ENCODE results near the gene TEKT3. TPM values are rescaled to one million over a fixed set of nuclear protein-coding genes. Genes with fewer than 3 reads are reported as not detected.

TEKT3 gene
- total and polyA plus RNA-seq, 8 donors: 0.65 to 2.7 (median 0.92) TPM; not detected in 5

GRCh38 chr17:15278380-15278779 is 63.0 kb downstream of the TEKT3 start:
- DNase-seq: no peak
- Histone ChIP-seq H3K4me1 (peaks cover 0 to 2% (median 0%) of the 10 kb centered on the region in 4 donors), H3K27me3 (no peaks in the 10 kb centered on the region), H3K27ac (no peak overlapping the region), H3K4me3 (no peak overlapping the region), H3K36me3 (no peaks in the 10 kb centered on the region), H3K9me3 (peaks cover 0 to 4% (median 0%) of the 10 kb centered on the region in 4 donors)
- no peak for TF ChIP-seq POLR2AphosphoS5 (IDR thresholded peaks at IDR 0.05)
- no peak for TF ChIP-seq EP300 (IDR thresholded peaks at IDR 0.05)
- TF ChIP-seq POLR2A (IDR thresholded peaks at IDR 0.05): no peak
- TF ChIP-seq CTCF (IDR thresholded peaks at IDR 0.05): no peak
- 34 to 53% (median 42%) methylated on average over 6 of the region's 6 CpGs for WGBS, 5 donors
- intact Hi-C loops (cut with DNase I; ENCODE audit: low total_unique reads): no loop called here

- WGBS, 5 donors: 84 to 92% (median 87%) methylated on average over 3 of the region's 3 CpGs
- TF ChIP-seq CTCF (IDR thresholded peaks at IDR 0.05): no peak
- no peak for TF ChIP-seq EP300 (IDR thresholded peaks at IDR 0.05)
- no peak for TF ChIP-seq POLR2AphosphoS5 (IDR thresholded peaks at IDR 0.05)
- TF ChIP-seq POLR2A (IDR thresholded peaks at IDR 0.05): no peak
- Histone ChIP-seq H3K36me3 (no peaks in the 10 kb centered on the region), H3K4me1 (peaks cover 0 to 10% (median 6%) of the 10 kb centered on the region in 4 donors), H3K27me3 (no peaks in the 10 kb centered on the region), H3K4me3 (no peak overlapping the region), H3K27ac (peak overlapping the region in 2 of 5 donors; percentile 56 to 61), H3K9me3 (no peaks in the 10 kb centered on the region)
- DNase-seq: no peak
- intact Hi-C loops (cut with DNase I; ENCODE audit: low total_unique reads): no loop called here
These were observed 67.4 kb downstream of the TEKT3 start for GRCh38 chr17:15274017-15274416.

- no peak overlapping the region for H3K4me3 ChIP-seq
- H3K27me3 ChIP-seq: no peaks in the 10 kb centered on the region
- peak overlapping the region in 4 of 5 donors; percentile 27 to 61 (median 49) for H3K27ac ChIP-seq
- intact Hi-C loops (cut with DNase I; ENCODE audit: low total_unique reads): no loop called here
- no peaks in the 10 kb centered on the region for H3K9me3 ChIP-seq
- no peak for TF ChIP-seq EP300 (IDR thresholded peaks at IDR 0.05)
- peak in 1 of 3 donors; percentile 48 for TF ChIP-seq POLR2AphosphoS5 (IDR thresholded peaks at IDR 0.05)
- no peak for TF ChIP-seq CTCF (IDR thresholded peaks at IDR 0.05)
- TF ChIP-seq POLR2A (IDR thresholded peaks at IDR 0.05): no peak
- H3K36me3 ChIP-seq: no peaks in the 10 kb centered on the region
- no peak for DNase-seq
- WGBS, 5 donors: 63 to 76% (median 66%) methylated on average over 5 of the region's 5 CpGs
- peaks cover 0 to 11% (median 6%) of the 10 kb centered on the region in 4 donors for H3K4me1 ChIP-seq
These were observed 68.1 kb downstream of the TEKT3 start for GRCh38 chr17:15273141-15273793.

- Histone ChIP-seq H3K36me3 (no peaks in the 10 kb centered on the region), H3K27ac (peak overlapping the region in 1 of 5 donors; percentile 61), H3K4me3 (no peak overlapping the region), H3K9me3 (no peaks in the 10 kb centered on the region), H3K27me3 (no peaks in the 10 kb centered on the region), H3K4me1 (peaks cover 0 to 11% (median 6%) of the 10 kb centered on the region in 4 donors)
- DNase-seq: no peak
- TF ChIP-seq CTCF (IDR thresholded peaks at IDR 0.05) (no peak), POLR2A (IDR thresholded peaks at IDR 0.05) (no peak), EP300 (IDR thresholded peaks at IDR 0.05) (no peak), POLR2AphosphoS5 (IDR thresholded peaks at IDR 0.05) (no peak)
- 82 to 88% (median 87%) methylated on average over 6 of the region's 6 CpGs for WGBS, 5 donors
- intact Hi-C loops (cut with DNase I; ENCODE audit: low total_unique reads): no loop called here
These were observed 69.7 kb downstream of the TEKT3 start for GRCh38 chr17:15271741-15272140.
